NCI-H1694 treated with DMSO at 0.1 percent for 48 hours (cell line): ENCODE data around the gene IFIT5.
"Not testable (repeated sequence)": the region's sequence is repeated elsewhere in the genome, so short reads cannot be mapped to it uniquely, and the experiment has no call there.

ENCODE experiments used
- DNase-seq: peaks from one replicate; lab custom pipeline; 2025; lab: John Stamatoyannopoulos, UW

The IFIT5 gene

GRCh38 chr10:89428877-89429276 is 14.5 kb downstream of the IFIT5 start:
- DNase-seq, result no peak

- DNase-seq, result no peak
These were observed 17.6 kb downstream of the IFIT5 start for GRCh38 chr10:89431977-89432376.

- DNase-seq, result no peak
These were observed 24.2 kb downstream of the IFIT5 start for GRCh38 chr10:89438525-89438924.

DNA sequence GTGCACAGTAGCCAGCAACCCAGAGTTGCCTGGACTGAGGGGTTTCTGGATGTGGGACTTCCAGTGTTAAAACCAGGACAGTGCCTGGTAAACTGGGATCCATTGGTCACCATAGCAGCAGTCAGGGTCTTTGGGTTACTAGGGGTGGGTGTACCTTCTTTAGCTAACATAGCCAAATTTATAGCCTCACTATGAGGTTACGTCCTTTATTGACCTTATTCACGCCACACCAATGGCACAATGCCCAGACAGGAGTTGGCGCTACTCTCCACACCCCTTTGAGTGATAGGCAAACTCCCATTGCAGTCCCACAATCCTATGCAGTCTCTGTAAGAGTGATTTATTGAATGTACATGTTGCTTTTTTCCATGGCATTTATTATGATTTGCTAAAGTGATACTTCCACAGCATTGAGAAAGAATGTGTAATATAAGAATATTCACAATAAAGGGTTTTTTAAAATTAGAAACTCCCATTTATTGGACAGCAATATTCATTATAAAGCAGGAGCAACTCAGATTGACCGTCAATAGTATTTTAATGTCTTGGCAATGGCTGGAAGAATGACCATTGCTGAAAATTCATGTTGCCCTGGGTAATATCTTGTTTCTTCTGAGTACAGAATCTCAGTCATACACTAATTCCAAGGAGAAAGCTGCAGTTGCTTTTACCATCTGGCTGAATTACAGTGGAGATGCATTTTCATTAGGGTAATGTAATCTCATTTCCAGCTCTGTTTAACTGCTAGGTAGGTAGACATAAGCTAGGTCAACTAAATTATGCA is 26.1 kb downstream of the IFIT5 start:
- DNase-seq, result no peak

DNA sequence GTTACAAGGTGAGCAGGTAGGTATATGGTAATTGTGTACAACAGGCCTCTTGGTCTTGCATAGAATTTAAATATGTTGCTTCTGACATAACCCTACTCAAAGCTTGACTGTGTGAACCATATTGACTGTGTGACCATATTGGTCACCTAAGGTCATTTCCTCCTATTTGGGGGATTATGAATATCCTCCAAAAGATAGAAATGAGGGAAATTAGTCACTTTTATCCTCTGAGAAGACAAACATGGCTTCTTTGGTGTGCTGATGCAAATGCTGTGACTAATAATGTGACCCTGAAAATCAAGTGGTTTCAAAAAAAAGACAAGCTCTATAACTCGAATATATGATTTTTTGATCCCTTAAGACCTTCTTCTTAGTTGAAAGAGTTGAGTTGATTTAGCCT is 27.9 kb downstream of the IFIT5 start:
- no peak for DNase-seq

DNA sequence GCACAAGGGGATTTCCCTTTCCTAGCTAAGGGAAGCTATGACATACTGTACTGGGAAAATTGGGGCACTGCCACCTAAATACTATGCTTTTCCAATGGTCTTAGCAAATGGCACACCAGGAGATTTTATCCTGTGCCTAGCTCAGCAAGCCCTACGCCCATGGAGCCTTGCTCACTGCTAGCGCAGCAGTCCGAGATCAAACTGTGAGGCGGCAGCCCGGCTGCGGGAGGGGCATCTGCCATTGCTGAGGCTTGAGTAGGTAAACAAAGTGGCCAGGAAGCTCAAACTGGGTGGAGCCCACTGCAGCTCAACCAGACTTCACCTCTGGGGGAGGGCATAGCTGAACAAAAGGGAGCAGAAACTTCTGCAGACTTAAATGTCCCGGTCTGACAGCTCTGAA is 30.5 kb downstream of the IFIT5 start:
- not testable (repeated sequence) for DNase-seq

- DNase-seq, result no peak
These were observed 36.5 kb downstream of the IFIT5 start for GRCh38 chr10:89450901-89451300.

DNA sequence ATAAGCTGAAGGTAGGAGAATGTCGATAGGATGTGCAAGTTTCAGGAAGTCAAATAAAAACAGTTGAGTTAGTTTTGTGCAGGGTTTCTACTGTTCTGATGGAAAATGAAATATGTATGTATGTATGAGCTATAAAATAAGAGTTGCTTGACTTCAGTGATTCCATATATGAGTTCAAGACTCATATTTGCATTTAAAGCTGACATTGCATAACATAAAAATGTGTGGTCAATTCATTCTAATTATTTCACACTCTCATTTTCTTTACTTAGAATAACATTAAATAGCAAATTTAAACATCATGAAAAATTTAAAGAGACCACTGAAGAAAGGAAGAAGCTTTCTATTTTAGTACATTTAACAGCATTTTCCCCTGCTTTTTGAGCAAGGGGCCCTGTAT is 37.8 kb downstream of the IFIT5 start:
- DNase-seq, result no peak

DNA sequence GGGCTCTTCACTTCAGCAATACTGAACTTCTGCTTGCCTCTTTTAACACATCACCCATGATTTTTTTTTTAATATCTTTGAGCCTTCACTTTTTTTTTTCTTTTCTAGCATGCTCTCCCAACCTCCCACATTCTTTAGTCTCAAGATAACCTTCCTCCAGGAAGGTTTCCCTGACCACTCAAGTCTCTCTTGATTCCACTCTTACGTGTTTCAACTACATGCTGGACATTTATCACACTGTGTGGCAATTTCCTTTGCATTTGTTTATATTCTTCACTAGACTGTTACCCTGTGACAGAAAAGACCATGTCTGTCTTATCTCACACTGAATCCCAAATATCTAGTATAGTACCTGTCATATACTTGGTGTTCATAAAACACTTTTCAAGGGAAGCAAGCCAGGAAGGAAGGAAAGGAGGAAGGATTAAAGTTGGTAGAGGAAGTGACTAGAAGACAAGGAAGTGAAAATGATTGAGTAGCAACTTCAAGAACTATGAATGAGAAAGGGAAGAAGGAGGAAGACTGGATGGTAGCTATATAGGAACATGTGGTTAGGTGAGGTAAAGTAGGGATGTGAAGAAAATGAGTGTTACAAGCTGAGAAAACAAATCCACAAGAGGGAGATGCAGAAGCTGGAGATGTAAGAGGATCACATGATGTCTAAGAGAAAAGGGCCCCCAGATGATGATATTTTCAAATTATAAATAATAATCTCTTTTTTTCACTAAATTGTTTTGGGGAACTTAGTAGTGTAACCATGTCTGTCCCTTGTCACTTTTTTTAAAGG is 40.4 kb downstream of the IFIT5 start:
- DNase-seq, result no peak

DNA sequence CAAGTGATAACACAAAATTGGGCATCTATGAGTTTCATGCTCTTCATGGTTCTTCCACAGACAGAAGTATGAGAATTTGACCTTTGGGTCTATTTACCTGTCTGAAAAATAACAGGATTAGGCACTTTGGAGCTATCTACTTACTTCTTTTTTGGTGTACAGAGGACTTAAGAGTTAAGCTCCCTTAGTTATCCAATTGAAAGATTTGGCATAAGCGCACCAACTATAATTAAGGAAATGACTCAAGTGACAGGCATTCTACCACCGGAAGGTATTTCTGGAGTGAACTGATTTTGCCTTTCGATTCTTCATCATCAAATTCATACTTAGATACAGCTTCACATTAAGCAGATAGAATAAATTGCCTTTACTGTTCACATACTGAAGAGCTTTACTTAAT is 43.9 kb downstream of the IFIT5 start:
- DNase-seq, result no peak

DNA sequence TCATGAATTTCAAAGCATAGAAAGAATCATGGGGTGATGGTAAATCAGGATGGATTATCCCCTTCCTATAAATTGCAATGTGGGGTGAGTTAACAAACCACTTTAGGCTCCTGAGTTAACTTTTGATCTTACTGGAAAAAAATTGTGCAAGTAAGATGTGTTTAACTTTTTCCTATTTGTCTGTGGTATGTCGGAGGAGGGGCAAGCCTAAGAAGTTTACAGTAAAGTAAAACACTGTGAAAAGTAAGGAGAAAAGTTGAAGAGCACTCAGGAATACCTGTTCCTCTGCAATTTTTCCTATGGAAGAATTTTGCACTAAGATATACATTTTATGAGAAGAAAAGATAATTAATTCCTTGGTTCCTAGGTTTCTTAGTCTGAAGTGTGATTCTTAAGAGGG is 44.4 kb downstream of the IFIT5 start:
- DNase-seq, result no peak

GRCh38 chr10:89463846-89464537 is 49.6 kb downstream of the IFIT5 start:
- no peak for DNase-seq

DNA sequence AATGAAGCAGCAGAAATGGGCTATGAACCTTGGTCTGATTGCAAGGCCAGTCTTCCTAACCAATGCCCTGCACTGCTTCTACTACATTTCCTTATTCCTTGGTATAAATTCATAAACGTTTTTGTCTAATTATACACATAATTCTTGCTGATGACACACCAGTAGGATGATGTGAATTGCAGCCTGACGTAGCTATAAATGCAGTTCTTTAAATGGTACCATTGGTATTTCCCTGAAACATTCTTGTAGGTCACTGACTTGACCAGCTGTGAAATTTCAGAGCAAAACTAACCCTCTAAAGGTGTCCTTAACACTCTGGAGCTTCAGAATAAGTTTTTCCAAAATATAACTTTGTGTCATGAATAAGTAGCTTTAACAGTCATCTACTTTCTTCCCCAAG is 50.8 kb downstream of the IFIT5 start:
- no peak for DNase-seq

DNA sequence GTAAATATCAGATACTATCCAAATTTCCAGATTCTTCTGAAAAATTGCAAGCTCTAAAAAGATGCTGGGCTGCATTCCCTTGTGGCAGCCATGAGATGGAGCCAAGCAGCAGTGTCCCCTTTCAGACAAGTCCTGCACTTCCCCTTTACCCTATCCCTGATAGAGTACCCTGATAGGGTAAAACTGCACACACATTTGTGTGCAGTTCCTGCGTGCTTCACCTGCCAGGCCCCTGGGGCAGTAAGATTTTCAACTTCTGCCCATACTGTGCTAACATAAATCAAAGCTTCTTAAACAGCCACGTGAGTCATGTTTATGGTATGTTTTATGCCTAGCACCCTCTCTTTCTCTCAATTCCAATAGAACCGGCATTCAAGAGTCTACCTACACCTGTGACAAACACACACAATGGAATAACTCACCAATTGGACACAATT is 52.2 kb downstream of the IFIT5 start:
- DNase-seq, result peak; percentile 22

- DNase-seq, result no peak
These were observed 54.0 kb downstream of the IFIT5 start for GRCh38 chr10:89468191-89468965.

DNA sequence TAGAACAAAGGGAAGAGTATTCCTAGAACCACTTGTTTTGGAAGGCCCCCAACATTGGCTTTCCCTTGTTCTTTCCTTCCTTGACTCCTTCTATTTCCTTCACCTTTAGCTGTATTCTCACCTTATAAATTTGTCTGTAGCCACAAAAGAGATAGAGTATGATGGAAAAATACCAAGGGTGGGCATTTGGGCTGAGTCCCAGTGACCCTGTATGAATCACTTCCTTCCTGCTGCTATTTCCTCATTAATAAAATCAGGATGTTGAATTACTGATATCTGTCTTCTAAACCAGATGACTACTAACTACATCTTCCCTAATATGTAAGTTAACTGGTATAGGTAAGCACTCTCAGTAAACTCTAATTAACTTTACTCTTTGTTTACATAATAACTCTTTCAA is 55.1 kb downstream of the IFIT5 start:
- no peak for DNase-seq
